ENCODE results near the gene CABP5.

The CABP5 gene

DNA sequence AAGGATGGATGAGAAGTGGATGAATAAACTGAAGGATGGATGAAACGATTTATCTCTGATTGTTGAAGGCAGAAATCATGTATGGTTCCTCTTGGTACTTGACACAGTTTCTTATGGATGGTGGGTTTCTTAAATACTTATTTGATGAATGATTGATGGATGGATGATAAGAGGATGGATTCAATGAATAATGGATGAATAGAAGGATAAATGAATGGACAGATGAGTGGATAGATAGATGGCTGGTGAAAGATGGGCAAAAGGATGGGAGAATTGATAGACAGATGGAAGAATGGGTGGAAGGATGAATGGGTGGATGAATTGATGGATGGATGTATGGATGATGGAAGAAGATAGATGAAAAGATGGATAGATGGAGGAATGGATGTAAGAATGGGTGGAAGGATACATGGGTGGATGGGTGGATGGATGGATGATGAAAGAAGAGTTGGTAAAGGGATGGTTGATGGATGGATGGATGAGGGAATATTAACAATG is 47.6 kb downstream of the CABP5 start:
- Histone ChIP-seq H3K4me2 (ENCODE audit: low read length) (no peak overlapping the region), H3K4me1 (ENCODE audit: control insufficient read depth, low read length) (no peaks in the 10 kb centered on the region), H3K27me3 (ENCODE audit: control insufficient read depth, low read length) (0 out of 2 replicates have a peak, but pooled peaks cover 3% of the 10 kb centered on the region), H4K20me1 (ENCODE audit: control insufficient read depth, insufficient read depth, low read depth, low read length) (no peaks in the 10 kb centered on the region), H3K79me2 (ENCODE audit: control insufficient read depth, low read length) (no peaks in the 10 kb centered on the region), H3K9me3 (ENCODE audit: control insufficient read depth, insufficient read depth, low read length) (no peaks in the 10 kb centered on the region), H3F3A (ENCODE audit: control insufficient read depth, insufficient read depth) (no peaks in the 10 kb centered on the region), H3K4me3 (ENCODE audit: low read length) (no peak overlapping the region), H3K27ac (ENCODE audit: low read depth, low read length) (no peak overlapping the region), H3K9me2 (replicated peaks; ENCODE audit: control insufficient read depth, low read length) (no peaks in the 10 kb centered on the region), H3K36me3 (ENCODE audit: control insufficient read depth, low read length) (no peaks in the 10 kb centered on the region)
- no peak for TF ChIP-seq EZH2phosphoT487 (IDR thresholded peaks at IDR 0.05; ENCODE audit: borderline replicate concordance, low read length)
- TF ChIP-seq, protein P1, sequence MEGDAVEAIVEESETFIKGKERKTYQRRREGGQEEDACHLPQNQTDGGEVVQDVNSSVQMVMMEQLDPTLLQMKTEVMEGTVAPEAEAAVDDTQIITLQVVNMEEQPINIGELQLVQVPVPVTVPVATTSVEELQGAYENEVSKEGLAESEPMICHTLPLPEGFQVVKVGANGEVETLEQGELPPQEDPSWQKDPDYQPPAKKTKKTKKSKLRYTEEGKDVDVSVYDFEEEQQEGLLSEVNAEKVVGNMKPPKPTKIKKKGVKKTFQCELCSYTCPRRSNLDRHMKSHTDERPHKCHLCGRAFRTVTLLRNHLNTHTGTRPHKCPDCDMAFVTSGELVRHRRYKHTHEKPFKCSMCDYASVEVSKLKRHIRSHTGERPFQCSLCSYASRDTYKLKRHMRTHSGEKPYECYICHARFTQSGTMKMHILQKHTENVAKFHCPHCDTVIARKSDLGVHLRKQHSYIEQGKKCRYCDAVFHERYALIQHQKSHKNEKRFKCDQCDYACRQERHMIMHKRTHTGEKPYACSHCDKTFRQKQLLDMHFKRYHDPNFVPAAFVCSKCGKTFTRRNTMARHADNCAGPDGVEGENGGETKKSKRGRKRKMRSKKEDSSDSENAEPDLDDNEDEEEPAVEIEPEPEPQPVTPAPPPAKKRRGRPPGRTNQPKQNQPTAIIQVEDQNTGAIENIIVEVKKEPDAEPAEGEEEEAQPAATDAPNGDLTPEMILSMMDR (IDR thresholded peaks at IDR 0.05; ENCODE audit: low read depth, low read length, poor library complexity, severe bottlenecking): no peak

DNA sequence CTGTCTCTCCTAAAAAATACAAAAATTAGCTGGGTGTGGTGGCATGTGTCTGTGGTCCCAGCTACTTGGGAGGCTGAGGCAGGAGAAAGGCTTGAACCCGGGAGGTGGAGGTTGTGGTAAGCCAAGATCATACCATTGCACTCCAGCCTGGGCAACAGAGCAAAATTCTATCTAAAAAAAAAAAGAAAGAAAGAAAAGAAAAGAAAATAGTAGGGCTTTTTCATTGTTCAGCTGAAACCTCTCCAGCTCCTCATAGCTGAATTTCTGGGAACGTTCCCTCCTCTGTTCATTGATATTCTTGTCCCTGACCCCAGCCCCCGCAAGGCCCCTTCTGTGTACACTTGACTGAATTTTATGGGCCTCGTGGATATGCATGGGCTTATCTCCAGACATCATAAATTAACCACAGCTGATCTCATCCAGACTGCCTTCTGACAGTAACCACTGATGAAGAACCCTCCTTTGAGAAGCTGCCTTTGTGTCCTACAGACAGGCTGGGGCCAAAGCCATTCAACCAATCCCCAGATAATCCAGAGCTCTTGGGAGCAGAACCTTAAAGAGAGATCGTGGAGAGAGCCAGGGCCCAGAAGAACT is 49.6 kb downstream of the CABP5 start, which contains the start of gene ELSPBP1:
ELSPBP1 (plus strand) TSS at position 424 of the 594 bp plus-strand sequence. CDS start 14,036 bp downstream, outside the sequence.
- Histone ChIP-seq H3K4me3 (ENCODE audit: low read length) (no peak within 1 kb of the TSS), H3K9me3 (ENCODE audit: control insufficient read depth, insufficient read depth, low read length) (no peaks in the 10 kb centered on the region), H3F3A (ENCODE audit: control insufficient read depth, insufficient read depth) (no peaks in the 10 kb centered on the region)

DNA sequence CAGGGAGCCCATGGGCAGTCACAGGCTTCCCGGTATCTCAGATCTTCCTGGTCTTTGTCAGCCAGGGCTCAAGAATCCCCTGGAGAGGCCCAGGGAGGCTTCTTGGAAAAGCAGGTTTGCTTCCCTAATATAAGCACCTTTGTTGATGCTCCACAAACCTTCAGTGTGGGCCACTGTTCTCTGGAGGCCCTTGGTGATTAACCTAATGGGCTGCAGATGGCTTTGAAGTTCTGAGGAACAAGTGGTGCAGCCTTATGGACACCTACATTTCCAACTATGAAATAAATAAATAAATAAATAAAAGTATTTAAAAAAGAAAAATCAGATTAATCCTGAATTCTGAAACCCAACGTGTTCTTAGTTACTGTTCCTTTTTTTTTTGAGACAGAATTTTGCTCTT is 51.8 kb downstream of the CABP5 start, which contains the start of gene BSPH1:
BSPH1 (minus strand) TSS at position 101 of the 400 bp plus-strand sequence; CDS start at position 12, 89 bp downstream.
- no peak within 1 kb of the TSS for H3K4me3 ChIP-seq (ENCODE audit: low read length)
- no peaks in the 10 kb centered on the region for H3K4me1 ChIP-seq (ENCODE audit: control insufficient read depth, low read length)
- no peaks in the 10 kb centered on the region for H3K9me2 ChIP-seq (replicated peaks; ENCODE audit: control insufficient read depth, low read length)
- H3K27ac ChIP-seq (ENCODE audit: low read depth, low read length): no peak within 1 kb of the TSS
- H3K4me2 ChIP-seq (ENCODE audit: low read length): no peak within 1 kb of the TSS
- no peaks in the 10 kb centered on the region for H4K20me1 ChIP-seq (ENCODE audit: control insufficient read depth, insufficient read depth, low read depth, low read length)
- no peaks in the 10 kb centered on the region for H3K79me2 ChIP-seq (ENCODE audit: control insufficient read depth, low read length)
- TF ChIP-seq, protein P1 (IDR thresholded peaks at IDR 0.05; ENCODE audit: low read depth, low read length, poor library complexity, severe bottlenecking): no peak
- TF ChIP-seq EZH2phosphoT487 (IDR thresholded peaks at IDR 0.05; ENCODE audit: borderline replicate concordance, low read length): no peak
- no peaks in the 10 kb centered on the region for H3K9me3 ChIP-seq (ENCODE audit: control insufficient read depth, insufficient read depth, low read length)
- H3F3A ChIP-seq (ENCODE audit: control insufficient read depth, insufficient read depth): no peaks in the 10 kb centered on the region
- H3K36me3 ChIP-seq (ENCODE audit: control insufficient read depth, low read length): no peaks in the 10 kb centered on the region
- H3K27me3 ChIP-seq (ENCODE audit: control insufficient read depth, low read length): 0 out of 2 replicates have a peak, but pooled peaks cover 3% of the 10 kb centered on the region

More for the DNA sequence above, 49.6 kb downstream of the CABP5 start, which contains the start of gene ELSPBP1:
- H3K27me3 ChIP-seq (ENCODE audit: control insufficient read depth, low read length): 0 out of 2 replicates have a peak, but pooled peaks cover 3% of the 10 kb centered on the region
- no peaks in the 10 kb centered on the region for H3K4me1 ChIP-seq (ENCODE audit: control insufficient read depth, low read length)
- H4K20me1 ChIP-seq (ENCODE audit: control insufficient read depth, insufficient read depth, low read depth, low read length): no peaks in the 10 kb centered on the region
- no peak within 1 kb of the TSS for H3K4me2 ChIP-seq (ENCODE audit: low read length)
- no peaks in the 10 kb centered on the region for H3K9me2 ChIP-seq (replicated peaks; ENCODE audit: control insufficient read depth, low read length)
- H3K27ac ChIP-seq (ENCODE audit: low read depth, low read length): no peak within 1 kb of the TSS
- no peaks in the 10 kb centered on the region for H3K36me3 ChIP-seq (ENCODE audit: control insufficient read depth, low read length)
- TF ChIP-seq EZH2phosphoT487 (IDR thresholded peaks at IDR 0.05; ENCODE audit: borderline replicate concordance, low read length): no peak
- TF ChIP-seq, protein P1 (IDR thresholded peaks at IDR 0.05; ENCODE audit: low read depth, low read length, poor library complexity, severe bottlenecking): no peak
- H3K79me2 ChIP-seq (ENCODE audit: control insufficient read depth, low read length): no peaks in the 10 kb centered on the region
